ENCODE data around the gene DPP10. TPM values are rescaled to one million over a fixed set of nuclear protein-coding genes. Genes with fewer than 3 reads are reported as not detected.

The DPP10 gene
- total and polyA plus RNA-seq, 10 of the 15 experiments (the other 5 are each of a cell fraction or from before 2014, with no cell fraction given), result not detected

DNA sequence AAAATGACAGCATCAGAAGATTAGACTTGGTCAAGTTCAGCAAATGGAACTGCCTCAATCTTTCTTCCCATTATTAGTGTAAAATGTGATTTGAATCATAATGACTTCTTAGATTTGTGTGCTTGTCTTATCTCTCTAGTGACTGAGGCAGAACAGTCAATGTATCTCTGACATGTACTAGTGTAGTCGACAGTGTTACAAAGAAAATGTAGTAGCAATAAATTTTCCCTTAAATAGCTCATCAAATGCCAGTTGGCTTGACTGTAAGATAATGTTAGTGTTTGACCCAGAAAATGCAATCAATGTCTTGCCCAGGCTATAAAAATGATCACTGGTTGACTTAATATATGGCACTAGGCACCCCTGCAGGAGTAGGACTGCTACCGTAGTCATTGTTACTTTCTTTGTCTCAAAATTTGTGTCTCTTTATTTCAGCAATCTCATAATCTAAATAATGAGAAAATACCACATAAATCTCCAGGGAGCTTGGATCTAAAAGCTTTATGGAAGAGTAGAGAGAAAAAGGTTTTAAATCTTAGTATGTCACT, 1336.7 kb downstream of the DPP10 start:
- ATAC-seq (no peak), FAIRE-seq (no peak), DNase-seq (ENCODE audit: low read depth, low spot score) (no peak)
- Histone ChIP-seq H2AFZ (ENCODE audit: control insufficient read depth, low read depth, low read length) (no peak overlapping the region), H3K27me3 (replicated peaks in 1 of 2; ENCODE audit: control insufficient read depth in 2 of 2, insufficient read depth in 2 of 2, low read length in 1 of 2) (no peaks in the 10 kb centered on the region), H3K36me3 (ENCODE audit: control insufficient read depth in 2 of 2, insufficient read depth in 2 of 2, low read length in 1 of 2) (no peaks in the 10 kb centered on the region), H3K9me3 (replicated peaks; ENCODE audit: control insufficient read depth, insufficient read depth, low read length) (no peaks in the 10 kb centered on the region), H4K20me1 (ENCODE audit: control insufficient read depth, insufficient read depth) (no peaks in the 10 kb centered on the region), H3K79me2 (ENCODE audit: control insufficient read depth, insufficient read depth, low read length) (no peaks in the 10 kb centered on the region), H3K27ac (ENCODE audit: control insufficient read depth, insufficient read depth) (no peak overlapping the region), H3K9ac (ENCODE audit: control insufficient read depth, insufficient read depth, low read length) (no peak overlapping the region), H3K4me2 (ENCODE audit: control insufficient read depth, insufficient read depth) (no peak overlapping the region), H3K4me3 (no peak overlapping the region), H3K4me1 (ENCODE audit: control insufficient read depth, insufficient read depth, low read length) (no peaks in the 10 kb centered on the region)
- ChIA-PET CTCF (no interaction called here), RAD21 (ENCODE audit: unreplicated experiment) (no interaction called here), SMC1A (ENCODE audit: uncharacterized antibody, unreplicated experiment) (no interaction called here), POLR2A (no interaction called here)
- BruUV-seq (replicated peaks), result no TSS peak
- WGBS (ENCODE audit: insufficient coverage, insufficient replicate concordance, low lambda C conversion rate, missing lambda C conversion rate), result 21% methylated on average over 2 of the region's 2 CpGs
- in situ Hi-C loops (cut with MboI), result no loop called here
- intact Hi-C loops (cut with micrococcal nuclease; ENCODE audit: unreplicated experiment), result no loop called here
- TF ChIP-seq, protein P1, sequence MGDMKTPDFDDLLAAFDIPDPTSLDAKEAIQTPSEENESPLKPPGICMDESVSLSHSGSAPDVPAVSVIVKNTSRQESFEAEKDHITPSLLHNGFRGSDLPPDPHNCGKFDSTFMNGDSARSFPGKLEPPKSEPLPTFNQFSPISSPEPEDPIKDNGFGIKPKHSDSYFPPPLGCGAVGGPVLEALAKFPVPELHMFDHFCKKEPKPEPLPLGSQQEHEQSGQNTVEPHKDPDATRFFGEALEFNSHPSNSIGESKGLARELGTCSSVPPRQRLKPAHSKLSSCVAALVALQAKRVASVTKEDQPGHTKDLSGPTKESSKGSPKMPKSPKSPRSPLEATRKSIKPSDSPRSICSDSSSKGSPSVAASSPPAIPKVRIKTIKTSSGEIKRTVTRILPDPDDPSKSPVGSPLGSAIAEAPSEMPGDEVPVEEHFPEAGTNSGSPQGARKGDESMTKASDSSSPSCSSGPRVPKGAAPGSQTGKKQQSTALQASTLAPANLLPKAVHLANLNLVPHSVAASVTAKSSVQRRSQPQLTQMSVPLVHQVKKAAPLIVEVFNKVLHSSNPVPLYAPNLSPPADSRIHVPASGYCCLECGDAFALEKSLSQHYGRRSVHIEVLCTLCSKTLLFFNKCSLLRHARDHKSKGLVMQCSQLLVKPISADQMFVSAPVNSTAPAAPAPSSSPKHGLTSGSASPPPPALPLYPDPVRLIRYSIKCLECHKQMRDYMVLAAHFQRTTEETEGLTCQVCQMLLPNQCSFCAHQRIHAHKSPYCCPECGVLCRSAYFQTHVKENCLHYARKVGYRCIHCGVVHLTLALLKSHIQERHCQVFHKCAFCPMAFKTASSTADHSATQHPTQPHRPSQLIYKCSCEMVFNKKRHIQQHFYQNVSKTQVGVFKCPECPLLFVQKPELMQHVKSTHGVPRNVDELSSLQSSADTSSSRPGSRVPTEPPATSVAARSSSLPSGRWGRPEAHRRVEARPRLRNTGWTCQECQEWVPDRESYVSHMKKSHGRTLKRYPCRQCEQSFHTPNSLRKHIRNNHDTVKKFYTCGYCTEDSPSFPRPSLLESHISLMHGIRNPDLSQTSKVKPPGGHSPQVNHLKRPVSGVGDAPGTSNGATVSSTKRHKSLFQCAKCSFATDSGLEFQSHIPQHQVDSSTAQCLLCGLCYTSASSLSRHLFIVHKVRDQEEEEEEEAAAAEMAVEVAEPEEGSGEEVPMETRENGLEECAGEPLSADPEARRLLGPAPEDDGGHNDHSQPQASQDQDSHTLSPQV (IDR thresholded peaks at IDR 0.05), result no peak
- TF ChIP-seq, protein P2, sequence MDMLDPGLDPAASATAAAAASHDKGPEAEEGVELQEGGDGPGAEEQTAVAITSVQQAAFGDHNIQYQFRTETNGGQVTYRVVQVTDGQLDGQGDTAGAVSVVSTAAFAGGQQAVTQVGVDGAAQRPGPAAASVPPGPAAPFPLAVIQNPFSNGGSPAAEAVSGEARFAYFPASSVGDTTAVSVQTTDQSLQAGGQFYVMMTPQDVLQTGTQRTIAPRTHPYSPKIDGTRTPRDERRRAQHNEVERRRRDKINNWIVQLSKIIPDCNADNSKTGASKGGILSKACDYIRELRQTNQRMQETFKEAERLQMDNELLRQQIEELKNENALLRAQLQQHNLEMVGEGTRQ (IDR thresholded peaks at IDR 0.05; ENCODE audit: borderline replicate concordance, low read depth, low read length), result no peak
- TF ChIP-seq GABPA (IDR thresholded peaks at IDR 0.05; ENCODE audit: low read depth), result no peak

All from GM12878 (cell line).